B cell (primary cell): ENCODE measurements around the gene EEF1A2.

Experiments
- EZH2 ChIP-seq: IDR thresholded peaks from 2 replicates; pipeline ENCODE4 v1.6.1; 2012; ENCODE audit warnings: borderline replicate concordance, low read depth, mild to moderate bottlenecking, moderate library complexity, low read length; ENCODE audit not compliant: insufficient read depth, poor library complexity, severe bottlenecking
- TF ChIP-seq, protein P1 (sequence below): fragments of 200-600 bp; IDR thresholded peaks from one replicate; pipeline ENCODE4 v1.8.0; 2022; ENCODE audit warnings: antibody characterized with exemption, mild to moderate bottlenecking

DNA sequence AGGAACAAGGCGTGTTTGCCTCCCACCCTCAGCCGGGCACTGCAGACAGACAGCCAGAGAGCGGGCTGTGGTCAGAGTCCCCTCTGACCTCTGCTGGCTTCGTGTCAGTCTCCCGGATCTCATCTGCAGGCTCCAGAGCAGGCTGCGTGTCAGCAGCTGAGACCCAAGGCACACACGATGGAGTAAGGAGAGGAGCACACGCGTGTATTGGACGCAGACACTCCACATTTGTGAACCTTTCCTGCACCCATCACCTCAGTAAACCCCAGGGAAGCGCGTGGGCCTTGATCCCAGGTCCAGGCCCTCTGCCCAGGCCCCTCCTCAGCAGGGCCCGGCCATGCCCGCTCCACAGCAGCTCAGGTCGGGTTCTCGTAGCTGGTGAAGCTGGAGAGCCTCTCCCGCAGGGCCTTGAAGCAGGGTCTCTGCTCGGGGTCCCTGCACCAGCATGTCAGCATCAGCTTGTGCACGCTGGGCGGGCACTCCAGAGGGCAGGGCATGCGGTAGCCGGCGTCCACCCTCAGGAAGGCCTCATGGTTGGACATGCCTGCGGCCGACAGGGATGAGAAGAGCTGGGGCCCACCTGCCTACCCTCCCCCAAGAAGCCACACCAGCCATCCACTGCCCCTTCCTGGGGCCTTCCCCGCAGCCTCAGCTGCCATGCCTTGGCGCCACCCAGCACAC, 30.4 kb upstream of the EEF1A2 start:
- TF ChIP-seq, protein P1, sequence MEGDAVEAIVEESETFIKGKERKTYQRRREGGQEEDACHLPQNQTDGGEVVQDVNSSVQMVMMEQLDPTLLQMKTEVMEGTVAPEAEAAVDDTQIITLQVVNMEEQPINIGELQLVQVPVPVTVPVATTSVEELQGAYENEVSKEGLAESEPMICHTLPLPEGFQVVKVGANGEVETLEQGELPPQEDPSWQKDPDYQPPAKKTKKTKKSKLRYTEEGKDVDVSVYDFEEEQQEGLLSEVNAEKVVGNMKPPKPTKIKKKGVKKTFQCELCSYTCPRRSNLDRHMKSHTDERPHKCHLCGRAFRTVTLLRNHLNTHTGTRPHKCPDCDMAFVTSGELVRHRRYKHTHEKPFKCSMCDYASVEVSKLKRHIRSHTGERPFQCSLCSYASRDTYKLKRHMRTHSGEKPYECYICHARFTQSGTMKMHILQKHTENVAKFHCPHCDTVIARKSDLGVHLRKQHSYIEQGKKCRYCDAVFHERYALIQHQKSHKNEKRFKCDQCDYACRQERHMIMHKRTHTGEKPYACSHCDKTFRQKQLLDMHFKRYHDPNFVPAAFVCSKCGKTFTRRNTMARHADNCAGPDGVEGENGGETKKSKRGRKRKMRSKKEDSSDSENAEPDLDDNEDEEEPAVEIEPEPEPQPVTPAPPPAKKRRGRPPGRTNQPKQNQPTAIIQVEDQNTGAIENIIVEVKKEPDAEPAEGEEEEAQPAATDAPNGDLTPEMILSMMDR: no peak
- TF ChIP-seq EZH2: no peak
